Dermis blood vessel endothelial cell (primary cell): Measurements from ENCODE around the gene ZNF93. TPM values are rescaled to one million over a fixed set of nuclear protein-coding genes. Genes with fewer than 3 reads are reported as not detected.
"Not testable (repeated sequence)": the region's sequence is repeated elsewhere in the genome, so short reads cannot be mapped to it uniquely, and the experiment has no call there.

Experiments
- DNase-seq: peaks from one replicate; pipeline ENCODE4 v3.0.0; 2010
- total RNA-seq: library from RNA; depleted of rRNA; stranded (reverse); fragments of >200 nt; gene quantifications from 2 replicates; pipeline ENCODE4 v1.2.3, GENCODE V29; 2014

Gene ZNF93
- total RNA-seq, 1 donor from 2014 or later, result 11.7 TPM

DNA sequence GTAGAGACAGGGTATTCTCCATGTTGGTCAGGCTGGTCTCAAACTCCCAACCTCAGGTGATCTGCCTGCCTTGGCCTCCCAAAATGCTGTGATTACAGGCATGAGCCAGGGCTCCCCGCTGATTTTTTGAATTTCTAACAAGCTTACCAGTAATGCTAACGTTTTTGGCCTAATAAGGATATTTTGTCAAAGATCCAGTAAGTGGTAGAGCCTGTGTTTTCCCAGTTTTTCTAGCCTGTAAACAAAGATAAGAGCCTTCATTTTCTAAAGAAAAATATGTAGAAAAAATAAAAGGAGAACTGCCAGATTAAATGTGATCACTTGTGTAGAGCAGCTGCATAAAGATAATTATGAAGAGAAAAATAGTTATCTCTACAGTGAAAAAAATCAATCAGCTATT lies 37.7 kb downstream of the ZNF93 start:
- DNase-seq, result no peak

DNA sequence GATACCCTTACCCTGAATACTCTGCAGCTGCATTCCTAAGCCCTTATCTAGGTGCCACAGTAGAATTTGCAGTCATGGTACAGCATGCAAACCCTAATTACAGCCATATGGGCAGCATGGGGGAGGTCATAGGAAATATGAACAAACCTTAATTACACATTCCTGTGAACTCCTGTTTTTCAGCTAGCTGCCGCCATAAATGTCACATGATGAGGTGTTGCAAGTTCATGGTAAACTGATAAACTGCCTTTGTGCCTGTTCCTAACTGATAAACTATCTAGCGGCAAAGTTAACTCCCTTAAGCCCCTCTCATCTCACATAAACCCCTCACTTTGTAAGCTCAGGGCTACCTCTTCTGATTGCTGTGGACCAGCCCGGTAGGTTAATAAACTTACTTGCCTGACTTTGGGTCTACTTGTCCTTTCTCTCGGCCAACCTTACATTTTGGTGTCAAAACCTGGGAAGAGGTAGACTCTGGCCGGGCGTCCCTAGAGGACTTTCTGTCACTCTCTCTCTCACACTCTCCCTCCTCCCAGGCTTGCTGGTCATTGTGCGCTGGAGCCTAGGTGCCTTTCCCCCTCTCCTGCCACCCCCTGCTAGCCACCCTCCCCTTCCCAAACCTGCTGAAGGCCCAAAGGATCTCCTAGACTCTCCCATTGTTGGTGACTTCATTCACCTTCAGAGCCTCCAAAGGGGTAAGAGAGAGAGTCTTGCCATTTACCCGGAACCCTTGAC lies 43.3 kb downstream of the ZNF93 start:
- DNase-seq, result no peak

DNA sequence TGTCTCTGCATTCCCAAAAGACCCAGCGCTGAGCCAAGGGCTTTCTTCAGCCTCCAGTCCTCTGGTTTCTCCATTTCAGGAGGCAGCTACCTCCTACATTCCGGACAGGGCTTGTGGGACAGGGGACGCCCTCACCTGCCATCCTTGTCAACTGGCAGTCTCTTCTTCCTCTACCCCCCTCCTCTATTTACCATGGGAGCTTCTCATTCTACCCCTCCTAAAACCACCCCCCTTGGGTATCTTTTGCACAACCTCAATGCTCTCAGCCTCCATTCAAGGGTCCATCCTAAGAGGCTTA lies 43.8 kb downstream of the ZNF93 start:
- DNase-seq, result no peak

DNA sequence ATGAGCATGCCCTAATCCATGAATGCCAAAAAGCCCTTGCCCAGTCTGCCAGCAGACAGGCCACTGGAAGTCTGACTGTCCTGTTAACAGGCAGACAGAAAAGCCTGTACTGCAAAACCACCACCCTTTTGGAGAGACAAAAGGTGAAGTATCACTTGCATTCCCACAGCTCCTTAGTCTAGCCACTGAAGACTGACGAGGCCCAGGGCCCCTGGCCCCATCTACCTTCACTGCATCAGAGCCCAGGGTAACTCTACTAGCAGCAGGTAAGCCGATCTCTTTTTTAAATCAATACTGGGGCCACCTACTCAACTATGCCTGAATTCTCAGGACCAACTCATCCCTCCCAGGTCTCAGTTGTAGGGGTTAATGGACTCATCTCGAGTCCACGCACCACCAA lies 45.5 kb downstream of the ZNF93 start:
- DNase-seq, result no peak

DNA sequence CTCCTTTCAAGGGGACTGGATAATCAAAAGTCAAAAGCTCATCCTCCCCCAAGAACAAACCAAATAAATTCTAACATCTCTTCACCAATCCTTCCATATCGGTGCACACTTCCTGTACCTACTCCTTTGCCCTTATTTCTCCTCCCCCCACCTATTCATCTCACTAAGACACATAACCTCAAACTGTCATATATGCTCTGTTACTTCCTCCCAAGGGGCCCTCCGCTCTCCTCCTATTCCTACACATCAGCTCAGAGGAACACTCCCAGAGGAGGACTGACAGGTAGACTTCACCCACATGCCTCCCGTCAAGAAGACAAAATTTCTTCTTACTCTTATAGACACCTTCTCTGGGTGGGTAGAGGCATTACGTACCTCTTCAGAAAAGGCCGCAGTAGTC lies 48.1 kb downstream of the ZNF93 start:
- DNase-seq, result no peak

DNA sequence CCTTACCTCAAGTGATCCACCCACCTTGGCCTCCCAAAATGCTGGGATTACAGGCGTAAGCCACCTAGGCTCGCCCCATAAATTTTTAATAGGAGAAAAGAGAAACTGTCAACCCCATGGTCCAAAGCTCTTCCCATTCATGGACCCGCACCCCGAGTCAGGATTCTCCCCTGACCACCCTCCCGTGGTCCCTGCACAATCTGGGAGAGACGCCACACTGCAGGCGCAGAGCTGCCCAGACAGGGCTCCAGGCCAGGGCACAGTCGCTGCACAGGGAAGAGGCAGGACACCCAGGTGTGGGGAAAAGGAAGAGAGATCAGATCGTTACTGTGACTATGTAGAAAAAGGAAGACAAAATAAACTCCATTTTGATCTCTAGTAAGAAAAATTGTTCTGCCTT lies 54.5 kb downstream of the ZNF93 start:
- no peak for DNase-seq

DNA sequence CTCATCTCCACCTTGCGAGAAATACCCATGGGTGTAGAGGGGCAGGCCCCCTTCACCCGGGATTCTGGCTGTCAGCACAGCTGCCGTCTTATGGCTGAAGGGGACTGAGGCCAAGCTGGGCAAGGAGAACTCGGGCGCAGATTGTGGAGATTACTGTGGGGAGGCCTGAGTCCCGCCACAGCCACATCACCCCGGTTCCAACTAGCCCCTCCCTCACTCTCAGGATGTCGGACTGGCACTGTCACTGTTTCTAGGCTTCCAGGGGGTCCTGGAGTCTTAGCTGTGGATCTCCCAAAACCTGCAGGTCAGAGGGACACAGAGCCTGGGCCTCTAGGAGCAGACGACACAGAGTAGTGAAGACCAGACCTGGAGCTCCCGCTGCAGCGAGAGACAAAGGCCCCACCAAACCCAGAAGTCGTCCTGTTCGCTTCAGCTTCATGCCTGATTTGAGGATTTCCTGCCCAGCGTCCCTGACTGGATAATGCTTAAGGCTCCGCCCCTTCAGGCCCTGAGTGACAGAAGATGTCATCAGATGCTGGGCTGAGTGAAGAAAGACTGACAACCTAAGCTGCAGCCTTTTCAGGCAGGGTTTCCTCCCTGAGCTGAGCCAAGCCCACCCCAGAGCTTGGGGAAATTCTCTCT lies 55.8 kb downstream of the ZNF93 start:
- DNase-seq, result no peak

DNA sequence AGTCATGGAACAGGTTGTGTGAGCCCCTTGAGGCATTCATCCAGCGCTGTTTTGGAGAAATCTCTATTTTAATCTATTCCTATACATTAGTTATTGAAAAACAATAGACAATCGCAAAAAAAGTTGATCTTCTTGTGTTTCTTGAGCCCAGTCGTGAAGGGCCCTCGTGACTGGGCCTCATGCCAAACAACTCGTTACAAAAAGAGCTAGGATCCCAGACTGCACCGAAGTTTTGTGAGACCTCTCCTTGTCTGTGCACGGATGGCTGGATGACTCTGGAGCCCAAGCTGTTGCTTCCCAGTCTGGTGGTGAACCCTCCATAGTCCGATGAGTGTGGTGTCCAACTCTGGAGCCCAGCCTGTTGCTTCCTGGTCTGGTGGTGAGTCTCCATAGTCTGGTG lies 57.0 kb downstream of the ZNF93 start:
- not testable (repeated sequence) for DNase-seq

DNA sequence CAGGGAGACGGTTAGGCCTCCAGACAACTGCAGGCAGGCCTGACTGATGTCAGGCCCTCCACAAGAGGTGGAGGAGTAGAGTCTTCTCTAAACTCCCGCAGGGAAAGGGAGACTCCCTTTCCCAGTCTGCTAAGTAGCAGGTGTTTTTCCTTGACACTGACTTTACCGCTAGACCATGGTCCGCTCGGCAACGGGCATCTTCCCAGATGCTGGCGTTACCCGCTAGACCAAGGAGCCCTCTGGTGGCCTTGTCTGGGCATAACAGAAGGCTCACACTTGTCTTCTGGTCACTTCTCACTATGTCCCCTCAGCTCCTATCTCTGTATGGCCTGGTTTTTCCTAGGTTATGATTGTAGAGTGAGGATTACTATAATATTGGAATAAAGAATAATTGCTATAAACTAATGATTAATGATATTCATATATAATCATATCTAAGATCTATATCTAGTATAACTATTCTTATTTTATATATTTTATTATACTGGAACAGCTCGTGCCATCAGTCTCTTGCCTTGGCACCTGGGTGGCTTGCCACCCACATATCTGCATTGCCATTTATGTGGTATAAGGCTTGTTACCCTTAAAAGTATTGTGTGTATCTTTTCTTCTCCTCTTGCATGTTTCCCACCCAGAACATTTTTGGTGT lies 58.5 kb downstream of the ZNF93 start:
- DNase-seq, result peak; percentile 74

DNA sequence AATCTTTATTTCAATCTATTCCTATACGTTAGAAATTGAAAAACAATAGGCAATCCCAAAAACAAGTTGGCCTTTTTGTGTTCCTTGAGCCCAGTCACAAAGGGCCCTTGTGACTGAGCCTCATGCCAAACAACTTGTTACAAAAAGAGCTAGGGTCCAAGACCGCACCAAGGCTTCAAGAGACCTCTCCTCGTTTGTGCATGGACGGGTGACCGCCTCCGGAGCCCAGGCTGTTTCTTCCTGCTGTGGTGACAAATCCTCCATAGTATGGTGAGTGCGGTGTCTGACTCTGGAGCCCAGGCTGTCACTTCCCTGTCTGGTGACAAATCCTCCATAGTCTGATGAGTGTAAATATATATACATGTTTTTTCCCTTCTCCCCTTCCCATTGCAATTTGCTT lies 63.7 kb downstream of the ZNF93 start:
- no peak for DNase-seq

DNA sequence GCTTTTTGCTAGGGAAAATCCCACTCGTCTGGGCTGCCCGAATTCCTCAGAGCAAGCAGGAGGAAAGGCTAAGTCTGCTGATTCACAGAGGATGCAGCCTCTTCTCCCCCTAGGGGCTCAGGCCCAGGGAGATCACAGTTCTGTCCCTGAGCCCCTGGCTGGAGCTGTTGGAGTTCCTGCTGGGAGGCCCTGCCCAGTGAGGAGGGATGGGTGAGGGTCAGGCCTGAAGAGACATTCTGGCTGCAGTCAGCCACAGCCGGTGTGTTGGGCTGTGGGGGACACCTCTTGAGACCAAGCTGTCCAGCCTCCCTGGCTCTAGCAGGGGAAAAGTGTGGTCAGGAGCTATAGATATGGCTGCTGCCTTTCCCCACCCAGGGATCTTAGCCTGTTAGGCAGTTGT lies 65.4 kb downstream of the ZNF93 start:
- not testable (repeated sequence) for DNase-seq

DNA sequence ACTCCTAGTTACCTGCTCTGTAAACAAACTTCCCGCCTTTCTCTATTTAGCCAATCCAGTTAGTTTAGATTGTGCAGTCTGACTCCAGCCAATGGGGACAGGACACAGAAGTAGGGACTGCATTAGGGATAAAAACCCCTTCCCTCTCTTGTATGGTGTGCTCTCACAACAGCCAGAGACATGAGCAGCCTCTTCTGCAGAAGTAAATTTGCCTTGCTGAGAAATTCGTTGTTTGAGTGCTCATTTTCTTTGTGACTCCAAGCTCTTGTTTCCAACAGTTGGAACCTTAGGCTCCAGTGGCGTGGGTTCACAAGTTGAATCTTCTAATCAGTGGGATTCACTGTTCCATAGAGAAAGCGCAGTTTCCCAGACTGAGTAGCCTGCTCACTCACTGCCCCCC lies 66.1 kb downstream of the ZNF93 start:
- no peak for DNase-seq

Other genes with a start within 250 kb of the ZNF93 start
- gene ATP13A1, start 237.3 kb upstream of the ZNF93 start, total RNA-seq, result 36.8 and 188 TPM in 2 replicates
- gene ZNF101, start 232.1 kb upstream of the ZNF93 start, total RNA-seq, result 15.9 and 20.4 TPM in 2 replicates
- 6.0 and 8.2 TPM in 2 replicates for gene ZNF14, start 167.8 kb upstream of the ZNF93 start, total RNA-seq
- gene ZNF506, start 79.2 kb upstream of the ZNF93 start, total RNA-seq, result 11.4 and 16.3 TPM in 2 replicates
- 4.7 and 6.3 TPM in 2 replicates for gene ZNF253, start 35.1 kb upstream of the ZNF93 start, total RNA-seq
- gene ZNF682, start 138.6 kb downstream of the ZNF93 start, total RNA-seq, result 2.7 and 5.4 TPM in 2 replicates
- gene ZNF90, start 177.1 kb downstream of the ZNF93 start, total RNA-seq, result 0.84 and 1.5 TPM in 2 replicates